ENCODE data around the gene EDARADD.

DNA sequence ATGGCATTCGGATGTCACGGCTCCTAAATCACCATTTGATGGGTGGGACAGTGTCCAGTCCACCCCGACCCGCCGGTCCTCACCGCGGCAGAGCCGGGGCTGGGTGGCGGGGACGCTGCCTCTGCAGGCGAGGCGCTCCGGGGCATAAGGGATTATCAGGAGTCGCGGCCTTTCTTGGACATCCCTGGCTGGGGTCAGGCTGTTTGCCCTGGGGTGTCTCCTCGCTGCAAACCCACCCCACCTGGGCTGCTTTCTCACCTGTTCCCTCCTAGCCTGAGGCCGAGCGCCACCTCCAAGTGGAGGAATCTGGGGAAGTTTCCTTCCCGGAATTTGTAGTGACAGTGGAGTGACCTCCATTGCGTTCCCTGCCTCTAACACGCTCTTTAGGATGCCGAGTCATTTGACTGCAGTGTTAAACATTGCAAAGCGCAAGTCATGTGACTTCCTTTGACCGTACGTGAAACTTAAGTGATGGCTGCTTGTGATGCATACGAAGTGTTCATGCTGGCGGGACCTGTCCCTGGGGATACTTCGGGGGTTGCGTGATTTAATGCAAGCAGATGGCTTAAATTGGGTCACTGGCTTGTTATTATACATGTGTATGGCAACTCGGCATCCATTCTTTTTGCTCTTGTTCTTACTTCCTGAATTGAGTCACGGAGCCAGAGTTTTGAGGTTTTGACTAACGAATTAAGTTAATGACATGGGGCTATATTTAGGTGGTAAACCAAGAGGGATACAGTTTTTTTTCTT is 130.2 kb downstream of the EDARADD start:
- TF ChIP-seq, protein P1, sequence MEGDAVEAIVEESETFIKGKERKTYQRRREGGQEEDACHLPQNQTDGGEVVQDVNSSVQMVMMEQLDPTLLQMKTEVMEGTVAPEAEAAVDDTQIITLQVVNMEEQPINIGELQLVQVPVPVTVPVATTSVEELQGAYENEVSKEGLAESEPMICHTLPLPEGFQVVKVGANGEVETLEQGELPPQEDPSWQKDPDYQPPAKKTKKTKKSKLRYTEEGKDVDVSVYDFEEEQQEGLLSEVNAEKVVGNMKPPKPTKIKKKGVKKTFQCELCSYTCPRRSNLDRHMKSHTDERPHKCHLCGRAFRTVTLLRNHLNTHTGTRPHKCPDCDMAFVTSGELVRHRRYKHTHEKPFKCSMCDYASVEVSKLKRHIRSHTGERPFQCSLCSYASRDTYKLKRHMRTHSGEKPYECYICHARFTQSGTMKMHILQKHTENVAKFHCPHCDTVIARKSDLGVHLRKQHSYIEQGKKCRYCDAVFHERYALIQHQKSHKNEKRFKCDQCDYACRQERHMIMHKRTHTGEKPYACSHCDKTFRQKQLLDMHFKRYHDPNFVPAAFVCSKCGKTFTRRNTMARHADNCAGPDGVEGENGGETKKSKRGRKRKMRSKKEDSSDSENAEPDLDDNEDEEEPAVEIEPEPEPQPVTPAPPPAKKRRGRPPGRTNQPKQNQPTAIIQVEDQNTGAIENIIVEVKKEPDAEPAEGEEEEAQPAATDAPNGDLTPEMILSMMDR (conservative IDR thresholded peaks at IDR 0.05; ENCODE audit: low read depth, low read length) = no peak
- TF ChIP-seq EZH2phosphoT487 (IDR thresholded peaks at IDR 0.05; ENCODE audit: borderline replicate concordance, low read length) = no peak

Data from PC-3 (cell line).